Activated CD4-positive, alpha-beta T cell treated with anti-CD3 and anti-CD28 coated beads for 48 hours (primary cell): ENCODE results near the gene CDK5RAP3.

Source experiments
- DNase-seq: peaks from one replicate; pipeline ENCODE4 v3.0.0-alpha.2; 2020

CDK5RAP3 gene

GRCh38 chr17:47949197-47949759 lies 21.6 kb upstream of the CDK5RAP3 start:
- peak; percentile 88 for DNase-seq

DNA sequence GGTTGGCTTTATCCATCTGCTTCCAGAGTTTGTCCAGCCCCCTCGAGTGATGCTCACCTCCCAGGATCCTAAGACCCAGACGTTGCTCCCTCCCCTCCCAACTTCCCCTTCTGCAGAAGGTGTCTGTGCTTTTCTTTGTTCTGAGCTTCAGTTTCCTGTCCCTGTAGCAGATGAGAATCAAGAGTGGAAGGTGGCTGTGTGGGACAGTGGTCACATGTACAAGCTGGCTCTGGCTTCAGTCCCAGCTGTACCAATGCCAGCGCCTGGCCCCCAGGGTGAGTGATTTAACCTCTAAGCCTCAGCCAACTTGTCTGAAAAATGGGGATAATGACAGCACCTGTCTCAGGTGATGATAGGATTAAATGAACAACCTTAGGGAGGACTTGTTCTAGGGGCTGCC lies 21.0 kb upstream of the CDK5RAP3 start:
- DNase-seq = no peak

DNA sequence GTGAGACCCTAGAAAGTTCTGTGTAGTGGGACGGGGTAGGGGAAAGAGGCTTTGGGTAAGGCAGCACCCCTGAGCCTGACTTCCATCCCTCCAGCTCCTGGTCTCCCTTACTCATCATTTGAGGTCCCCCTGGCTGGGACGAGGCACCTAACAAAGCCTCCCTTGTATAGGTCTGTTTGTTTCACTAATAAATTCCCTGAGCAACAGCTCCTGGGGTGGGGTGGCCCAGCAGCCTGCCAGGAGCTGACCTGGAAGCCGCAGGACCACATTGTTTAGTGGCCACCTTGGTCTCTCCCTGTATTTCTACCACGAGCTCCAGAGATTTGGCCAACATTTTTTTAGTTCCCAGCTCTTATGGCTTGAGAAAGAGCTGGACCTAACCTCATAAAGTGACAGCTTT lies 20.5 kb upstream of the CDK5RAP3 start:
- DNase-seq = no peak

- DNase-seq = no peak
Observed at GRCh38 chr17:47952171-47953021, 18.5 kb upstream of the CDK5RAP3 start.

GRCh38 chr17:47953909-47954308 lies 17.0 kb upstream of the CDK5RAP3 start:
- DNase-seq = no peak

DNA sequence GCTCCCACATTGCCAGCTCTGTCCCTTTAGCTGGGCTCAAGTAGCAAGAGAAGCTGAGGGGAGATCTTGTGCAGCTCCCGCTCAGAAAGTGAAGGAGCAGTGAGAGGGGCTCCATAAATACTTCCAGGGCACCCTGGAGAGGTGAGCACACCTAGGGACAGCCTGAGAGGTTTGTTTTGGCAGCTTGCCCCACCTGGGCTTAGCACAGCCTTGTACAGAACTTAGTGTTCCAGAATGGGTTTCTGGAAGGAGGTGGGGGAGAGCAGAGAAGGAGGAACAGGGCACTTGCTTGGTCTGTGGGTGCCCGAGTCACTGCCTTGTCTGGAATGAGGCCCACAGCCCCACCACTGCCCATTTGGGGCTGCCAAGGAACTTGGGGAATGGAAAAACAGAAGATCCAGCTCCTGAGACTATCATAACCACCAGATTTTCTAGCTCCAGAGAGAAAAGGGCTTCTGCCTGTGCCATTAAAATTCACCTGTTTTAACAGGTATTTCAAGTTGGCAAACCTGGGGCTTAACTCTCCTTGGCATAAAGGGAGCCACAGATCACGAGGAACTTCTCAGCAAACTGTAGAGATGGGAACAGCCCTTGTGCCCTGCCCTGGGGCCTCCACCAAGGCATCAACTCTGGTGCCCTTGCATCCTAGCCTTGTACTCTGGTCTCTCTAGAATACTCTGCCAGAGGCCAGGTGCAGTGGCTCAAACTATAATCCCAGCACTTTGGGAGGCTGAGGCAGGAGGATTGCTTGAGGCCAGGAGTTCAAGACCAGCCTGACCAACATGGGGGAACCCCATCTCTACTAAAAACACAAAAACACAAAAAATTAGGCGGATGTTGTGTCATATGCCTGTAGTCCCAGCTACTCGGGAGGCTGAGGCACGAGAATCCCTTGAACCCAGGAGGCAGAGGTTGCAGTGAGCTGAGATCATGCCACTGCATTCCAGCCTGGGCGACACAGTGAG lies 15.1 kb upstream of the CDK5RAP3 start:
- DNase-seq = no peak

- DNase-seq = no peak
Observed at GRCh38 chr17:47956791-47957590, 13.9 kb upstream of the CDK5RAP3 start.

DNA sequence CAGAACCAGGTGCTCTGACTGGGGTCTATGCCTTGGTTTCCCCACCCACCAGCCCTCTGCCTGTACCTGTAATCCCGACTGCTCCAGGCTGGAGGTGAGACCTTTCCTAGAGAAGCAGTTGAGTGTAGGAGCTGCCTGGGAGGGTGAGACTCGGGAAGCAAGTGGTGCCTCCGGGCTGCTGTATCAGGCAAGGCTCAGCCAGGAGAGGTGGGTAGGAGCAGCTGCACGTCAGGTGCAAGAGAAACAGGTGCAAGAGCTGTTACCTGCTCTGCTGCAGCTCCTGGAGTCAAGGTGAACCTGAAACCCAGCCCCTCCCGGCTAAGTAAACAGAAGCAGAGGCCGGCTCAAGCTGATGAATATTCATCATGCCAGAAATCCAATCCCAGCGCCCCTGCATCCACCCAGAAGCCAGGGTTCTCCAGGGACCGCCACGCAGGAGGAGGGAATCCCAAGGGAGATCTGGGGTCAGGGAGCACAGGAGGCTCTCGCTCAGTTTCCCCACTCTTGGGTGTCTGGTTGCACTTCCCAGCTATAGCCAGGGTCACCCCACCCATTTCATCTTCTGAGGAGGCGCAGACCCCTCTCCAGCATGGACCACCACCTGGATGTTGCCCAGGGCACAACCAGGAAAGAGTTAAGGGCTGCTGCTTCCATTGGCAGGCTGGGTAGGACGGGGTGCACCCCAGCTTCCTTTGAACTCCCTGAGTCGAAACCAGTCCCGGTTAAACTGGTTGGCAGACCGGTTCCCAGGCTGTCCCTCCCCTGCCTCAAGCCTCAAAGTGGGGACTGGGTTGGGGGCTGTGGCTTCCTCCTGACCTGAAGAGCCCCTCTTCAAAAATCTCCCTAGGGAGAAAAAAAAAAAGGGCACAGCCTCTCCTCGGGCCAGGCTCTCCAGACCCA lies 13.1 kb upstream of the CDK5RAP3 start, which contains the start of gene PRR15L:
Gene PRR15L, minus strand, starts transcription at position 293 of the 900 bp plus-strand sequence. CDS start 4,649 bp downstream, outside the sequence.
- DNase-seq = no peak

- no peak for DNase-seq
Observed at GRCh38 chr17:47959825-47960655, 10.9 kb upstream of the CDK5RAP3 start.

GRCh38 chr17:47961406-47961805 lies 9.5 kb upstream of the CDK5RAP3 start:
- no peak for DNase-seq

DNA sequence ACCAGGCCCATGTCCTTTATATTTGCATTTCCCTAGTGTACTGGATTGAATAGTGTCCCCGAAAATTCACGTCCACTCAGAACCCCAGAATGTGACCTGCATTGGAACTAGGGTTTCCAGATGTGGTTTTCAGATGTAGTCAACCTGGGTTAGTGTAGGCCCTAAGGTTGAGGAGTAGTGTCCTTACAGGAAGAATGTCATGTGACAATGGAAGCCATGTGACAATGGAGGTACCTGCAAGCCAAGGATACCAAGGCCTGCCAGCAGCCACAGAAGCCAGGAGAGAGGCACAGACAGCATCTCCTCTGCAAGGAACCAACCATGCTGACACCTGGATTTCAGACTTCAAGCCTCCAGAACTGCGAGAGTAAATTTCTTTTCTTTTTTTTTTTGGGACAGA lies 8.0 kb upstream of the CDK5RAP3 start:
- DNase-seq = no peak

GRCh38 chr17:47964856-47965255 lies 6.1 kb upstream of the CDK5RAP3 start:
- DNase-seq = no peak

- no peak for DNase-seq
Observed at GRCh38 chr17:47966079-47966519, 4.8 kb upstream of the CDK5RAP3 start.

DNA sequence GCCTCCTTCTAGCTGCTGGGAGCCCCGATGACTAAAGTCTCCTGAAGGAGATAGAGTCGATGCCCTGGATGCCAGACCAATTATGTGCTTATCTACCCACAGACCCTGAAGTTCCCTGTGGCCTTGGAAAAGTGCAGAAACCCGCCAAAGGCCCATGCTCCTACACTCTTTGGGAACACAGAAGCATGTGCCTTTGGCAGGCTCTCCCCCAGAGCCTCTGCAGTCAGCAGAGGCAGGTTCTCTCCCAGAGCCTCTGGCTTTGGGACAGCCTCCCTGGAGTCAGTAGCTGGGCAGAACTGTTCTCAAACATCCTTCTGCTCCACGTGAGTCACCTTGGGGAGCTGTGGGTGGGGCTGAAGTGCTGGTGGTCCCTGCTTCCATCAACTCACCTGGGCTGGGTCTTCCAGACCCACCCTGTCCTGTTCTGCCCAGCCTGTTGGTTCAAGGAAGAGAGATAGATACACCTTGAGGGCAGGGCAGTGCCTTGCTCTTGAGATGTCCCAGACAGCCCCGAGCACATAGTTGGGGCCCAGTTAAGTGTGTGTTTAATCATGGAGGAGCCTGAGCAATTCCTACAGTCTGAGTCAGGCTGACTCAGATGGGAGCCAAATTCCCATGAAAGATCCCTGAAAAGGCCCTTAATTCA lies 3.2 kb upstream of the CDK5RAP3 start:
- no peak for DNase-seq

GRCh38 chr17:47968836-47969235 lies 2.1 kb upstream of the CDK5RAP3 start:
- DNase-seq = no peak

GRCh38 chr17:47969930-47970724 lies 786 bp upstream of the CDK5RAP3 start:
- DNase-seq = no peak

DNA sequence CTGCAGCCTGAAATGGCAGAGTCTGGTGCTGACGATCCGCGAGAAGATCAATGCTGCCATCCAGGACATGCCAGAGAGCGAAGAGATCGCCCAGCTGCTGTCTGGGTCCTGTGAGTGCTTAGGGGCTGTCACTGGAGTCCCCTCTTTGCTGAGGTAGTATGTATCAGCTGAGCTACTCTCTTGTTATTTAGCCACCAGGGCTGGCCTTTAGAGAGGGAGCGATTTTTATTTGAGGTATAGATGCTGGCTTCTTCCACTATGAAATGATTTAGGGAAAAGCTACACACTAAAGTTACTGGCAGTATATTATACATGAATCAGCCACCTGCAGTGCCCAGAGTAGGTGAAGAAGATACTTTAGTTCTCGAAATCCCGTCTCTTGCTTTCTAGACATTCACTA lies 2.6 kb downstream of the CDK5RAP3 start:
- DNase-seq = no peak

DNA sequence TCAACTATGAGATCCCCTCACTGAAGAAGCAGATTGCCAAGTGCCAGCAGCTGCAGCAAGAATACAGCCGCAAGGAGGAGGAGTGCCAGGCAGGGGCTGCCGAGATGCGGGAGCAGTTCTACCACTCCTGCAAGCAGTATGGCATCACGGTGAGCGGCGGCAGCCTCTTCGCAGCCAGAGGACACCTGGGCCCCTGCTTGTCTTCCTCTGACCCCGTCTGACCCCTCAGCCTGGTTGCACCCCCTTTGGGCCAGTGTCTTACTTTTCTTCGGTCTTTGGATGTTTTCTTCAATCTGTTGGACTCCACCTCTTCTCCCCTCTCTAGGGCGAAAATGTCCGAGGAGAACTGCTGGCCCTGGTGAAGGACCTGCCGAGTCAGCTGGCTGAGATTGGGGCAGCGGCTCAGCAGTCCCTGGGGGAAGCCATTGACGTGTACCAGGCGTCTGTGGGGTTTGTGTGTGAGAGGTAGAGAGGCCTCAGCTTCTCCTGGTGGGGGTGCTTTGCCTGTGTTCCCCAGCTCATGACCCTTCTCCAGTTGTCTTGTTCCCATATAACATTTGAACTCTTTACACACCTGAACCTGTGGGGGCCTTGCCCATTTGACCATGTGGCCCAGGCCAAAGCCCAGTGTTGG lies 4.4 kb downstream of the CDK5RAP3 start:
- DNase-seq = no peak
